GM08714 (cell line): ENCODE measurements around the gene TMEM51.
A peak's percentile ranks its signal among the peaks of the same experiment; 100 is the strongest.

ENCODE experiments used
- H3K4me3 ChIP-seq: fragments of 200-500 bp; sonication (Bioruptor generic); 2 replicates; pipeline ENCODE4 v1.5.1; 2014; ENCODE audit warnings: mild to moderate bottlenecking, low read length, inconsistent platforms
- ZNF274 ChIP-seq: IDR thresholded peaks from 2 replicates; pipeline ENCODE4 v1.6.1; 2012; ENCODE audit warnings: mild to moderate bottlenecking, low read depth, low read length

The TMEM51 gene

GRCh38 chr1:15226388-15227255 lies 73.1 kb downstream of the TMEM51 start:
- no peak for TF ChIP-seq ZNF274
- no peak overlapping the region for H3K4me3 ChIP-seq

- no peak for TF ChIP-seq ZNF274
- no peak overlapping the region for H3K4me3 ChIP-seq
Observed at GRCh38 chr1:15229707-15230131, 76.2 kb downstream of the TMEM51 start.

- no peak for TF ChIP-seq ZNF274
- no peak overlapping the region for H3K4me3 ChIP-seq
Observed at GRCh38 chr1:15231714-15232201, 78.2 kb downstream of the TMEM51 start.

GRCh38 chr1:15233689-15234088 lies 80.1 kb downstream of the TMEM51 start:
- no peak for TF ChIP-seq ZNF274
- H3K4me3 ChIP-seq: no peak overlapping the region

- TF ChIP-seq ZNF274: no peak
- H3K4me3 ChIP-seq: no peak overlapping the region
Observed at GRCh38 chr1:15236321-15236721, 82.8 kb downstream of the TMEM51 start.

GRCh38 chr1:15236746-15237145 lies 83.2 kb downstream of the TMEM51 start:
- no peak overlapping the region for H3K4me3 ChIP-seq
- TF ChIP-seq ZNF274: no peak

- H3K4me3 ChIP-seq: no peak overlapping the region
- no peak for TF ChIP-seq ZNF274
Observed at GRCh38 chr1:15238789-15239188, 85.2 kb downstream of the TMEM51 start.

- no peak for TF ChIP-seq ZNF274
- H3K4me3 ChIP-seq: no peak overlapping the region
Observed at GRCh38 chr1:15242766-15243165, 89.2 kb downstream of the TMEM51 start.

GRCh38 chr1:15243275-15244043 lies 89.9 kb downstream of the TMEM51 start:
- TF ChIP-seq ZNF274: no peak
- no peak overlapping the region for H3K4me3 ChIP-seq

GRCh38 chr1:15244813-15245212 lies 91.3 kb downstream of the TMEM51 start:
- H3K4me3 ChIP-seq: no peak overlapping the region
- TF ChIP-seq ZNF274: peak; percentile 59

GRCh38 chr1:15245593-15246360 lies 92.2 kb downstream of the TMEM51 start:
- no peak for TF ChIP-seq ZNF274
- no peak overlapping the region for H3K4me3 ChIP-seq

GRCh38 chr1:15246960-15247614 lies 93.5 kb downstream of the TMEM51 start, which contains the start of gene FHAD1:
TSS of gene FHAD1 (plus strand) at chr1:15247223. CDS start at chr1:15251785, 4,562 bp downstream.
- no peak for TF ChIP-seq ZNF274

GRCh38 chr1:15248216-15248615 lies 94.7 kb downstream of the TMEM51 start:
- no peak overlapping the region for H3K4me3 ChIP-seq
- no peak for TF ChIP-seq ZNF274

More at GRCh38 chr1:15246960-15247614, 93.5 kb downstream of the TMEM51 start, which contains the start of gene FHAD1:
- H3K4me3 ChIP-seq: peak within 1 kb of the TSS; percentile 49; the same call in 1 of the 2 replicates

GRCh38 chr1:15249081-15249480 lies 95.5 kb downstream of the TMEM51 start:
- no peak for TF ChIP-seq ZNF274
- no peak overlapping the region for H3K4me3 ChIP-seq
